Measurements from ENCODE around the gene ITSN2.
A peak's percentile ranks its signal among the peaks of the same experiment; 100 is the strongest.
"Not testable (repeated sequence)": the region's sequence is repeated elsewhere in the genome, so short reads cannot be mapped to it uniquely, and the experiment has no call there.

Gene ITSN2

DNA sequence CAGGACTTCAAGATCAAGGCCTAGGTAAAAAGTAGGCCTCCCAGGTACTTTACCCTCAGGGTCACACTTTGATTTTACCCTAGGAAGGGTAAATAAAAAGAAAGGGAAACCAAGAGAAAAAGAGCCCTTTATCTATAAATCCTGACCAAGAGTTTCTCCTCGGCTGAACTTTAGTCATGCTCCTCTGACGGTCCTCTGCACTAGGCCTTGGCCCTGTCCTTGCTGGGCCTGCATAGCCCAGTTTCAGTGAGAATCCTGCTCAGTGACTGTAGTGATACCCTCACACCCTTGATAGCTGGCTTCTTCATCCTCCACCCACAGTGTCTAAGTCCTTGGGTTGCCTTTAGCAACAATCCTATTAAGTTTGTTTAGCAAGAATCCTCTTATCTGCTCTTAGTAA lies 20.5 kb upstream of the ITSN2 start:
- H3K4me1 Mint-ChIP-seq (ENCODE audit: low read depth) = peaks cover 2% of the 10 kb centered on the region
- no peaks in the 10 kb centered on the region for H3K27me3 Mint-ChIP-seq
- no peaks in the 10 kb centered on the region for H3K9me3 Mint-ChIP-seq
- no peak overlapping the region for H3K27ac Mint-ChIP-seq
- no peak overlapping the region for H3K4me3 Mint-ChIP-seq
- no peak for DNase-seq
- no peaks in the 10 kb centered on the region for H3K36me3 Mint-ChIP-seq (ENCODE audit: low read depth)

DNA sequence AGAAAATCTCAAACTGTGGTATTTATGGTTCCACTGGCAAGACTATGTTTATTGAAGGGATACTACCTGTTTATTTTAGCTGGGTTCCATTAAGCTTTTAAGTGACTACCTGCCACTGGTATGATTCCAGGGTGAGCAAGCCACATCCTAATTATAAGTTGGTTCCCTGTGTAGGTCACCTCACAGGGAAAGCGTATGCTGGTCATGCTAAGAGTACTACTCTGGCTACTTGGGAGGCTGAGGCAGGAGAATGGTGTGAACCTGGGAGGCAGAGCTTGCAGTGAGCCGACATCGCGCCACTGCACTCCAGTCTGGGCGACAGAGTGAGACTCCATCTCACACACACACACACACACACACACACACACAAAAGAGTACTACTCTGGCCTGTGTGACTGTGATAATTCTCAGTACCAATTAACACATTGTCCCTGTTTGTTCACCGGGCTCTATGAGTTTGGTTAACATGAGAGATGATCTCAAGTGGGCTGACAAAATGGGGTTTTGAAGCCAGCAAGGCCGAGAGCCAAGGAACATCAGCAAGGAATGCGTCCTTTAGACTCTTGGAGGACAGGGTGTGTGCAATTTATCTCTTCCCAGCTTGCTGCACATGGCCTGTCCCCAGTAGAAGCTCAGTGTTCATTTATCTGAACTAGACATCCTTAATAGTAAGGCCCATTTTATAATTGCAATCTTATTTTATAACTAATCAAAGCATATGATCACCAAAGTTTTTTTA lies 15.2 kb upstream of the ITSN2 start:
- Mint-ChIP-seq H3K4me3 (no peak overlapping the region), H3K9me3 (no peaks in the 10 kb centered on the region), H3K36me3 (ENCODE audit: low read depth) (no peaks in the 10 kb centered on the region), H3K4me1 (ENCODE audit: low read depth) (no peaks in the 10 kb centered on the region), H3K27me3 (no peaks in the 10 kb centered on the region), H3K27ac (no peak overlapping the region)
- DNase-seq = no peak

DNA sequence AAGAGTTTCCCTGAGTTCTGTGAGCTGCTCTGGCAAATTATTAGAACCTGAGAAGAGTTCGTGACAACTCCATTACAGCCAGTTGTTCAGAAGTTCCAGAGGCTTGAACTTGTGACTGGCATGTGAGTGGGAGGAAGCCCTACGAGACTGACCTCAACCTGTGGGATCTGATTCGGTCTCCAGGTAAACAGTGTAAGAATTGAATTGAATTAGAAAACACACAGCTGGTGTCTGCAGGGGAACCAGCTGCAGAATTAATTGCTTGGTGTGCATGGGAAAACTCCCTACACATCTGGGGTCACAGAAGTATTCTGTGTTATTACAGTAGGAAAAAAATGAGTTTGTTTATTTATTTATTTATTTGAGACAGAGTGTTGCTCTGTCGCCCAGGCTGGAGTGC lies 14.0 kb upstream of the ITSN2 start:
- DNase-seq = no peak
- H3K27me3 Mint-ChIP-seq = no peaks in the 10 kb centered on the region
- H3K4me1 Mint-ChIP-seq (ENCODE audit: low read depth) = no peaks in the 10 kb centered on the region
- no peaks in the 10 kb centered on the region for H3K36me3 Mint-ChIP-seq (ENCODE audit: low read depth)
- H3K4me3 Mint-ChIP-seq = no peak overlapping the region
- H3K27ac Mint-ChIP-seq = no peak overlapping the region
- H3K9me3 Mint-ChIP-seq = no peaks in the 10 kb centered on the region

DNA sequence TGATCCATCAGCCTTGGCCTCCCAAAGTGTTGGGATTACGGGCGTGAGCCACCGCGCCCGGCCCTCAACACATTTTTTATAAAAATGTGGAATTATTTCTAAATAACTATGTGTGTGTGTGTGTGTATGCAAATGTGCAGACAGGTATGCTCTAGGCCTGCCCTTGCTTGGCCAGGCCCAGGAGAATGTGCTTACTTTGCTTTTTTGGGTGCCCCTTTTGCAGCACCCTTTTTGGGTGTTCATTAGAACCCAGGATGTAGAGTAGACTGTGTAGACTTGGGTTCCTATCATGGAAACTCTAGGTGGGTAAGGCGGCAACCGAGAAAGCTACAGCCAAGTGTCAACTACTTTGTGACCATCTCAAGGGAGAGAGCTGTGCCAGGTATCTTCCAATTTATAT lies 11.7 kb upstream of the ITSN2 start:
- H3K4me1 Mint-ChIP-seq (ENCODE audit: low read depth) = no peaks in the 10 kb centered on the region
- no peak overlapping the region for H3K4me3 Mint-ChIP-seq
- H3K27ac Mint-ChIP-seq = no peak overlapping the region
- H3K36me3 Mint-ChIP-seq (ENCODE audit: low read depth) = no peaks in the 10 kb centered on the region
- no peak for DNase-seq
- no peaks in the 10 kb centered on the region for H3K27me3 Mint-ChIP-seq
- no peaks in the 10 kb centered on the region for H3K9me3 Mint-ChIP-seq

DNA sequence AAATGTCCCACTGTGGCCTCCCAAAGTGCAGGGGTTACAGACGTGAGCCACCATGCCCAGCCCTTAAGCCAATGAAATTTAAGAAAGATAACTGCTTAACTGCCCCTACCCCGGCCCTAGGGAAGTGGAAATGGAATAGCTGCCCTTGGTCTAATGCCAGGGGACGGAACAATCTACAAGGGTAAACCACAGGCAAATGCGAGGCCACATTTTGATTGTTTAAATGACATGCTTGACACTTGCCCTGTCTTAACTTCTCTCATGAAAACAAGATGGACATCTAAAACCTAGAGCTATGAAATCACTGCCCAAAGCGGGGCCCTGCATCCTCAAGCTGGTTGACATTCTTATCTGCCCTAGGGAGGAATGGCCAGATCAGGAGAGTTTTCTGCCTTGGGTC lies 5.5 kb upstream of the ITSN2 start:
- no peak for DNase-seq
- Mint-ChIP-seq H3K36me3 (ENCODE audit: low read depth) (no peaks in the 10 kb centered on the region), H3K27me3 (no peaks in the 10 kb centered on the region), H3K4me3 (no peak overlapping the region), H3K9me3 (no peaks in the 10 kb centered on the region), H3K4me1 (ENCODE audit: low read depth) (peaks cover 4% of the 10 kb centered on the region), H3K27ac (no peak overlapping the region)

DNA sequence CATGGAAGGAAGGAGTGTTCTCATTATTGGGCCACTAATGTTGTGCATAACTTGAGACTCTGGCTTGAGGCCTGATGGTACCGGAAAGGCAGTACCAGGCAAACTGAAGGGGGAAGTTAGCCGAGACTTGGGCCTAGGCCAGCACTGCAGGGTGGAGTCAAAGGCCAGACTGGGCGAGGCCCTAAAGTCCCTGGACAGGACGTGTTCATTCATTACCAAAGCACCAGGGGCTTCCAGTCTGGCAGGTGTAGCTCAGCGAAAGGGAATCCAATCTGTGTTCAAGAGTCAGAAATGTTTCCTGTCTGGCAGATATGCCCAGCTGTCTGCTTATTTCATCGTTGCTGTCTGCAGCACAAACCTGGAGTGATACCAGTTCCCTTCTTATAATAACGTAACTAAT lies 4.7 kb upstream of the ITSN2 start:
- peaks cover 6% of the 10 kb centered on the region for H3K4me1 Mint-ChIP-seq (ENCODE audit: low read depth)
- H3K27ac Mint-ChIP-seq = no peak overlapping the region
- no peaks in the 10 kb centered on the region for H3K9me3 Mint-ChIP-seq
- no peaks in the 10 kb centered on the region for H3K27me3 Mint-ChIP-seq
- DNase-seq = no peak
- H3K4me3 Mint-ChIP-seq = no peak overlapping the region
- H3K36me3 Mint-ChIP-seq (ENCODE audit: low read depth) = no peaks in the 10 kb centered on the region

DNA sequence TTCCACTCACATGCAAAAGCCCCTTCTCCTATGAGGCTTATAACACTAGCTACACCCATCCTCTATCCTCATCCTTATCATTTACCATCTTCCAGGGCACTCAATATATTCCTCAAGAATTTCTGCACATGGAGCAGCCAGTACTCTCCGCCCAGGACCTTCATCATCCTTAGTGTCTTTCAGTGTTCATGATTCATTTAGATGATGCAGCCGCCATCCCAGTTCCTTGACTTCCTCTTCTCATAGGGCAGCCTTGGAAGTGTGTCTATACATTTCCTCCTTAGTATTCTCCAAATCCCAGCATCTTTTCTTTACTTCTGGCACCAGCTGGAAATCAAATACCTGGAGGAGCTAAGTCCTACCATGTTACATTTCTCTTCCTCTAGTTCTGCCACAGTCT lies 3.0 kb upstream of the ITSN2 start:
- H3K4me1 Mint-ChIP-seq (ENCODE audit: low read depth) = peaks cover 12% of the 10 kb centered on the region
- H3K36me3 Mint-ChIP-seq (ENCODE audit: low read depth) = peaks cover 5% of the 10 kb centered on the region
- no peaks in the 10 kb centered on the region for H3K27me3 Mint-ChIP-seq
- DNase-seq = no peak
- no peak overlapping the region for H3K27ac Mint-ChIP-seq
- no peak overlapping the region for H3K4me3 Mint-ChIP-seq
- H3K9me3 Mint-ChIP-seq = no peaks in the 10 kb centered on the region

DNA sequence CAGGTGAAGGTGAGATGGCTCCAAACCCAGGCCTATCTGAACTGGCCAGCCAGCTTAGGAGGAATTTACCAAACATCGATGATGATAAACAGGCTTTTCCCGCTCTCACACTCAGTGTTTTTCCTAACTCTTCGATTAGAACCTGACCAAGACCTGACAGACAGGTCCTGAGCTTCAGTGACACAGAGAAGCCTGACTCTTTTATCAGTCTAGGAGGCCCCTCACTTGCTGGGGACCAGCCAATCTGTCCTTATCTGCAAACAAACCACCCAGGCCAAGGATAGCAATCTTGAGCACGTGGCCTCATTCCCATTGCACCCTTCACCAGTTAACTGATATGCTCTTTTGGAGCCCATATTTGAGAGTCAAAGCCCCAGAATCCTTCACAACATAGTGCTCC lies 1.9 kb upstream of the ITSN2 start:
- H3K9me3 Mint-ChIP-seq = no peaks in the 10 kb centered on the region
- peaks cover 8% of the 10 kb centered on the region for H3K36me3 Mint-ChIP-seq (ENCODE audit: low read depth)
- H3K27ac Mint-ChIP-seq = no peak overlapping the region
- peaks cover 17% of the 10 kb centered on the region for H3K4me1 Mint-ChIP-seq (ENCODE audit: low read depth)
- no peaks in the 10 kb centered on the region for H3K27me3 Mint-ChIP-seq
- DNase-seq = no peak
- no peak overlapping the region for H3K4me3 Mint-ChIP-seq

DNA sequence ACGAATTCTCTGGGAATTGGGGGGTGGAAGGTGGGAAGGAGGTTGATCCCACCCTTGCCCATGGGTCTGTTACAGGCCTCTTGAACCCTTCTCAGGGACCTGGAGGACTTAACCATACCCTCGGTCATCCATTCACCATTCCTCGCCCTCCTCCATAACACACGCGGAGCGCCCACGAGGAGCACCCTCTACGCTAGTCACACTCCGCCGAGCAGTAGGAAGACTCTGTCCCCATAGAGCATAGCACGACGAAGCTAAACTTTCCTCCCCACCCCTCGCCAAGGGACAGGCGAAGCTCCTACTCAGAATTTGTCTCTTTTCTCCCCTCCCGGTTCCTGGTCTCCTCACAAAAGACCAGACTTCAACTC lies 611 bp upstream of the ITSN2 start:
- Mint-ChIP-seq H3K4me1 (ENCODE audit: low read depth) (peaks cover 24% of the 10 kb centered on the region), H3K27ac (peak overlapping the region; percentile 92), H3K9me3 (no peaks in the 10 kb centered on the region), H3K36me3 (ENCODE audit: low read depth) (peaks cover 15% of the 10 kb centered on the region), H3K27me3 (no peaks in the 10 kb centered on the region), H3K4me3 (peak overlapping the region; percentile 87)
- DNase-seq = no peak

DNA sequence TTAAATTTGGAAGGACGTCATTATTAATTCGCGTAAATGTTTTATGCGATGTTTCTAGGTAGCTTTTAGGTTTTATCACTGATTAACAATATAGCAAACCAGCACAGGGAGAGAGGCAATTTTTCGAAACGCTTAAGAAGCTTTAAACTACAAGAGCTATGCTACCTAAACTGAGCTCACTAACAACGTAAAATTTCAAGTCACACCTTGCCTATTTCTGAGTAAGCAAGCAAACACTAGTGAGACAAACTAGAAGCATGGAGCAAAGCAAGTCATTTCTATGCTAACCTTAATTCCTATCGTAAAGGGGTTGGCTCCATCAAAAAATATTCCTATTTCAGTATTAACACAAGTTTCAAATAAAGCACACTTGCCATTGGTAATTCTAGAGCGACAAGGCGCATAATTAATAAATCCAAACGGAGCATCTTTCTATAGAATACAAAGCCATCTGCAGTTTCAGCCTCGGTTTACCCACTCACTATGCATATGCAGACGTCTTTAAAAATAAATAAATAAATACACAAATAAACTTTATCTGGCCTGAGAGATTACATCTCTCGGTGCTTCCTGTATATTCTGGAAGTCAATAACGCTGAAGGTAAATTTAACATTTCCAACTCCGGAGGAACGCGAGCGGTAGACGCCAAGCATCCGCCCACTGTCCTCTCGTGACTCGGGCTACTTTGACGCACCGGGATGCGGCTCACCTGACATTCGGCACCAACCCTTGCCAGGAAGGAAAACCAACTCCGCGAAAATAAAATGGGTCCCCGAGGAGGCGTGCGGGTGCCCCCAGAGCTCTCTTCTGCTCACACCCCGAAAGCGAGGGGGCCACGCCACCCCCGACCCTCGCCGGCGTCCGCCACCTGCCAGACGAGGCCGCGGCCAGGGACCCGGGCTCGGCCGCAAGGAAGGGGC lies 947 bp downstream of the ITSN2 start:
- Mint-ChIP-seq H3K4me3 (peak overlapping the region; percentile 87), H3K27ac (peak overlapping the region; percentile 92)
- DNase-seq = peak; percentile 65

DNA sequence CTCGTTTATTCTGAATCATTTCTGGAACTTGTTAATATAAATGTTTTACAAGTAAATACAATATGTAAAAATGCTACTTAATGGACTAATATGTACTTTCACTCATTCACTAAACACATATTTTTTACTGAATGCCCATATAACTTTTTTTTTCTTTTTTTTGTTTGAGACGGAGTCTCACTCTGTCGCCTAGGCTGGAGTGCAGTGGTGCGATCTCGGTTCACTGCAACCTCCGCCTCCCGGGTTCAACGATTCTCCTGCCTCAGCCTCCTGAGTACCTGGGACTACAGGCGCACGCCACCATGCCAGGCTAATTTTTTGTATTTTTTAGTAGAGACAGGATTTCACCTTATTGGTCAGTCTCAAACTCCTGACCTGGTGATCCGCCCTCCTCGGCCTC lies 2.6 kb downstream of the ITSN2 start:
- Mint-ChIP-seq H3K4me1 (ENCODE audit: low read depth) (peaks cover 51% of the 10 kb centered on the region), H3K27ac (peak overlapping the region; percentile 37), H3K36me3 (ENCODE audit: low read depth) (peaks cover 15% of the 10 kb centered on the region), H3K4me3 (peak overlapping the region; percentile 87)
- not testable (repeated sequence) for DNase-seq, H3K9me3 Mint-ChIP-seq, H3K27me3 Mint-ChIP-seq

More for the DNA sequence above, 947 bp downstream of the ITSN2 start:
- Mint-ChIP-seq H3K27me3 (no peaks in the 10 kb centered on the region), H3K4me1 (ENCODE audit: low read depth) (peaks cover 35% of the 10 kb centered on the region), H3K36me3 (ENCODE audit: low read depth) (peaks cover 15% of the 10 kb centered on the region), H3K9me3 (no peaks in the 10 kb centered on the region)

DNA sequence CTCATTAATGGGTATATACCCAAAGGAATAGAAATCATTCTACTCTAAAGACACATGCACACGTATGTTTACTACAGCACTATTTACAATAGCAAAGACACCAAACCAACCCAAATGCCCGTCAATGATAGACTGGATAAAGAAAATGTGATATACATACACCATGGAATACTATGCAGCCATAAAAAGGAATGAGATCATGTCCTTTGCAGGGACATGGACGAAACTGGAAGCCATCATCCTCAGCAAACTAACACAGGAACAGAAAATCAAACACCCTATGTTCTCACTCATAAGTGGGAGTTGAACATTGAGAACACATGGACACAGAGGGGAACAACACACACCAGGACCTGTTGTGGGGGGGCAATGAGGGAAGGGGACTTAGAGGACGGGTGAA lies 3.2 kb downstream of the ITSN2 start:
- H3K27ac Mint-ChIP-seq = peak overlapping the region; percentile 23
- not testable (repeated sequence) for DNase-seq, H3K4me3 Mint-ChIP-seq

DNA sequence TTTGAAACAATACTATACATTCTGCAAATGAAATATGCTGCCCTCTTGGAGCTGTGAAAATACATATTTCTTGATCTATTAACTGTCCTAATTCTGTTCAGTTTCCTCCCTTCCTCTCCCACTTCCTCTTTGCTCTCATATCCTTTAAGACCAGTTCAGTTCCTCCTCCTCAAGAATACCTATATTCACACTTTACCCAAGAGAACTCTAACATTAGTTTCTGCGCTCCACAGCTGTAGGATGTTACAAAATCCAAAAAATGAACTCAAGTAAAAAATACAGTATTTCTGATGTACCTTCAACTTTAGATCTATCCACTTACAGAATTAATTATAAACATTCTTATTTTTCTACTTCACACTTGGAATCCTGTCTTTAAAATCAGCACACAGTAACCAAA lies 5.4 kb downstream of the ITSN2 start:
- Mint-ChIP-seq H3K27ac (peak overlapping the region; percentile 6), H3K27me3 (no peaks in the 10 kb centered on the region), H3K4me3 (no peak overlapping the region), H3K36me3 (ENCODE audit: low read depth) (peaks cover 15% of the 10 kb centered on the region), H3K9me3 (no peaks in the 10 kb centered on the region), H3K4me1 (ENCODE audit: low read depth) (peaks cover 66% of the 10 kb centered on the region)
- DNase-seq = no peak

More for the DNA sequence above, 3.2 kb downstream of the ITSN2 start:
- not testable (repeated sequence) for H3K27me3 Mint-ChIP-seq, H3K9me3 Mint-ChIP-seq
- Mint-ChIP-seq H3K36me3 (ENCODE audit: low read depth) (peaks cover 15% of the 10 kb centered on the region), H3K4me1 (ENCODE audit: low read depth) (peaks cover 55% of the 10 kb centered on the region)

DNA sequence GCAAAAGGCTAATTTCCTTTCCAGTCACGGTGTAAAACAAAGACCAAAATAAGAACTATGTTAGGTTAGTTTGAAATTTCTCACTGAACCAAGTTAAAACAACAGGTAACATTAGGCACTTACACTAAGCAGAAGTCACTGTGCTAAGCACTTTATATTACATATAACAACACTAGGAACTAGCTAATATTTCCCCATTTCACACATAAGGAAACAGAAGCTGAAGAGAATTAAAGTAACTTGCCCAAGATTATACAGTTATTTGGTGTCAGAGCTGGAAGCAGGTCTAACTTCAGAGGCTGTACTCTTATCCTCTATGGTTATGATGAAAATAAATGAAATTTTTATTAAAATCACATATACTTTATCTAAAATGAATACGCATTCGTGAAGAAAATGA lies 5.9 kb downstream of the ITSN2 start:
- H3K4me1 Mint-ChIP-seq (ENCODE audit: low read depth) = peaks cover 72% of the 10 kb centered on the region
- H3K36me3 Mint-ChIP-seq (ENCODE audit: low read depth) = peaks cover 13% of the 10 kb centered on the region
- H3K4me3 Mint-ChIP-seq = no peak overlapping the region
- H3K9me3 Mint-ChIP-seq = no peaks in the 10 kb centered on the region
- no peak overlapping the region for H3K27ac Mint-ChIP-seq
- DNase-seq = no peak
- H3K27me3 Mint-ChIP-seq = no peaks in the 10 kb centered on the region

DNA sequence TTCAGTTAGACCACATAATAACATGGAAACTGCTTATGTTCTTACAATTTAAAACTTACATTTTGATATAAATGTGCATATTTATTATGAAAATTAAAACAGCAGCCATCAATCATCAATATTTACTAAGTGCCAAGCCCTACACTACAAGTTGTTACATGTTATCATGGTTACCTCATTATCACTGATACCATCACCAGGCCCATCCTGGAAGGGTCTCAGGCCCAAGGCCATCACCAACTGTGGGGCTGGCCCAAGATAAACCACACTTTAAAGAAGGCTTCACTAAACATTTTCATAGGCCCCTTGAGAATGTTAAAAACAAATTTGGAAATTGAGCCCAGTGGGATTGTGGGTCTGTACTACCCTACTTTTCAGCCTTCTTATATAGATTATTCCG lies 6.4 kb downstream of the ITSN2 start:
- H3K4me3 Mint-ChIP-seq = no peak overlapping the region

More for the DNA sequence above, 6.4 kb downstream of the ITSN2 start:
- Mint-ChIP-seq H3K27ac (no peak overlapping the region), H3K4me1 (ENCODE audit: low read depth) (peaks cover 76% of the 10 kb centered on the region), H3K27me3 (no peaks in the 10 kb centered on the region), H3K36me3 (ENCODE audit: low read depth) (peaks cover 11% of the 10 kb centered on the region), H3K9me3 (no peaks in the 10 kb centered on the region)
- DNase-seq = no peak

Measured in activated T-cell treated with anti-CD3 and anti-CD28 coated beads, Interleukin-2, amount 50 U/mL, for 24 hours (primary cell).